Choroid plexus epithelial cell (primary cell): ENCODE data around the gene RFC5.

Experiments
- DNase-seq: peaks from one replicate; pipeline ENCODE4 v3.0.0-alpha.2; 2010; ENCODE audit warnings: low read depth
- H3K4me3 ChIP-seq: 2 replicates; pipeline ENCODE4 v1.5.1; 2011; ENCODE audit warnings: low read depth, mild to moderate bottlenecking, control low read depth, low read length, moderate library complexity
- TF ChIP-seq, protein P1 (sequence below): conservative IDR thresholded peaks from 2 replicates; pipeline ENCODE4 v1.5.1; 2011; ENCODE audit warnings: low read depth, mild to moderate bottlenecking, control low read depth, inconsistent platforms, low read length, moderate library complexity

The RFC5 gene

DNA sequence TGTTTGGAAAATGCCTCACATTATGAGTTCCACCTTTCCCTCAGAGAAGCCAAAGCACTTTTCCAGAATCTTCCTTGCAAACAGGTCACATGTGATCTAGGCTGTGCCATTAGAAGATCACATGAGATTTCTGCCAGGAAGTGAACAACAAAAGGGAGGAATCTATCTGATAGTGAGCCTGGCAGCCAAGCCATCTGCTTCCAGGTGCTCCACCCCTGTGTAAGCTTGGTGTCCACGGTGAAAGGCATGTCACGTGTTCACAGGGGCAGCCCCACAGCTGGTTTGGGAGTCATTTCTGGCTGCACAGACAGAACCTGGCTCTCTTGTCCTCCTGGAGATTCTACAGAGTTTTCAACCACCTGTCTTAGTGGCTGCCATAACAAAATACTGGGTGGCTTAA, 44.2 kb upstream of the RFC5 start:
- H3K4me3 ChIP-seq, result no peak overlapping the region
- TF ChIP-seq, protein P1, sequence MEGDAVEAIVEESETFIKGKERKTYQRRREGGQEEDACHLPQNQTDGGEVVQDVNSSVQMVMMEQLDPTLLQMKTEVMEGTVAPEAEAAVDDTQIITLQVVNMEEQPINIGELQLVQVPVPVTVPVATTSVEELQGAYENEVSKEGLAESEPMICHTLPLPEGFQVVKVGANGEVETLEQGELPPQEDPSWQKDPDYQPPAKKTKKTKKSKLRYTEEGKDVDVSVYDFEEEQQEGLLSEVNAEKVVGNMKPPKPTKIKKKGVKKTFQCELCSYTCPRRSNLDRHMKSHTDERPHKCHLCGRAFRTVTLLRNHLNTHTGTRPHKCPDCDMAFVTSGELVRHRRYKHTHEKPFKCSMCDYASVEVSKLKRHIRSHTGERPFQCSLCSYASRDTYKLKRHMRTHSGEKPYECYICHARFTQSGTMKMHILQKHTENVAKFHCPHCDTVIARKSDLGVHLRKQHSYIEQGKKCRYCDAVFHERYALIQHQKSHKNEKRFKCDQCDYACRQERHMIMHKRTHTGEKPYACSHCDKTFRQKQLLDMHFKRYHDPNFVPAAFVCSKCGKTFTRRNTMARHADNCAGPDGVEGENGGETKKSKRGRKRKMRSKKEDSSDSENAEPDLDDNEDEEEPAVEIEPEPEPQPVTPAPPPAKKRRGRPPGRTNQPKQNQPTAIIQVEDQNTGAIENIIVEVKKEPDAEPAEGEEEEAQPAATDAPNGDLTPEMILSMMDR, result no peak
- DNase-seq, result no peak

DNA sequence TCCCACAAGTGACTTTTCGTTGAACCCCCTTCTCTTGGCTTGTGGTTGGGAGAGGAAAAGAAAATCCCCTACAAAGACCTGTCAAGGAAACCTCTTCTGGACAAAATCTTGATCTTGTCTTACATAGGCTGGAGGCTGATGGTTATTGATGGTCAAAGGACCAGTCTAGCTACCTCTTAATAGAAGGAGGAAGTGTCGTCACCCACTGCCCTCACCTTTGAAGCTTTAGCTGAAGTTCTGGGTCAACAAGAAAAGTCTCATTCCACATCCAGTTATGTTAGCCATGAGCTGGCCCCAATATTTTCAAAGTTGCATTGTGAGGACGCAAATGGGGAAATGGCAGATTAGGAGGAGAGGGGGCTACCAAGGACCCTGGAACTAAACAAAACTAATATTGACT, 41.5 kb upstream of the RFC5 start:
- DNase-seq, result no peak
- H3K4me3 ChIP-seq, result no peak overlapping the region
- TF ChIP-seq, protein P1, result no peak

DNA sequence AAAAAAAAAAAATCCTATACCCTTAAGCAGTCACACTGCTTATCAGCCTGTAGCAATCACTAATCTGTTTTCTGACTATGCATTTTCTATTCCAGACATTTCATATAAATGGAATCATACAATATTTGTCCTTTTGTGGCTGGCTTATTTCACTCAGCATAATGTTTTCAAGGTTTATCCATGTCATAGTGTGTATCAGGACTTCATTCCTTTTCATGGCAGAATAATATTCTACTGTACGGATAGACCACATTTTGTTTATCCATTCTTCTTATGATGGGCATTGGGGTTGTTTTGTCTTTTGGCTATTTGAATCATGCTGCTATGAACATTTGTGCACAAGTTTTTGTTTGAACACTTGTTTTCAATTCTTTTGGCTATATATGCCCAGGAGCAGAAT, 39.1 kb upstream of the RFC5 start:
- DNase-seq, result no peak
- no peak overlapping the region for H3K4me3 ChIP-seq
- TF ChIP-seq, protein P1, result no peak

DNA sequence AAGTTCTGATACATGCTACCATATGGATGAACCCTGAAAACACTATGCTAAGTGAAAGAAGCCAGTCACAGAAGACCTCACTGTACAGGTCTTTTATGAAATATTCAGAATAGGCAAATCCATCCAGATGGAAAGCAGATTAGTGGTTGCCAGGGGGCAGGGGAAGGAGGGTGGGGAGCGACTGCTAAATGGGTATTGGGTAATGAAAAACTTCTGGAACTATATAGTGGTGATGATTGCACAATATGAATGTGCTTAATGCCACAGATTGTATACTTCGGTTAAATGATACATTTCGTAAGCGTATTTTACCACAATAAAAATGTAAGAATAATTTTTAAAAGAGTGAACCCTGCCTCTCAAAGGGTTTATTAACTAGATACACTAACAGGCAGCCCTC, 35.9 kb upstream of the RFC5 start:
- no peak overlapping the region for H3K4me3 ChIP-seq
- no peak for DNase-seq
- TF ChIP-seq, protein P1, result no peak

DNA sequence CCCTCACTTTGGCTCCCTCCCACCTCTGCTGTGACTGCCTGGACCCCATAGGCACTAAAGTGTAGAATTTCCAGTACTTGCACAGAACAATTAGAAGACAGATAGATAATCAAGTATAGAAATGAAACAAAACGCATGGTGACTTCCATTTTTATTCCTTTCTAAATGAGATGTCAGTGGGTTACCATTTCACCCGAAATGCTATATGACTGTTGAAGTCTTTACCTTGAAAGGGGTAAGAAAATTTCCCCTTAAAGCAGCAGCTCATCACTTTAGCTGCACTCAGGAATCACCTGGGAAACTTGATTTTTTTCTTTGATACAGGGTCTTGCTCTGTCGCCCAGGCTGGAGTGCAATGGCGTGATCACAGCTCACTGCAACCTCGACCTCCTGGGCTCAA, 35.2 kb upstream of the RFC5 start:
- TF ChIP-seq, protein P1, result no peak
- H3K4me3 ChIP-seq, result no peak overlapping the region
- DNase-seq, result no peak

DNA sequence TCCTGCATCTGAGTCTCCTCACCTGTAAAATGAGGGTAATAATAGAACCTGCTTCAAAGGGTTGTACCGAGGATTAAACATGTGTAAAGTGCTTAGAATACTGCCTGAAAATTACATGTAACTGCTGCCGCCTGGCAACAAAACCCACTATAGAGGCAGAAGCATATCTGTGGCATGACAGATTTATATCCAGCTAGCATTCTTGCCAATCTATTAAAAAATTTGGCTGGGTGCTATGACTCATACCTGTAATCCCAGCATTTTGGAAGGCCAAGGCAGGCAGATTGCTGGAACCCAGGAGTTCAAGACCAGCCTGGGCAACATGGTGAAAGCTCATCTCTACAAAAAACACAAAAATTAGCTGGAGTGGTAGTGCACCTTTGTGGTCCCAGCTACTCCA, 31.3 kb upstream of the RFC5 start:
- TF ChIP-seq, protein P1, result no peak
- no peak overlapping the region for H3K4me3 ChIP-seq
- no peak for DNase-seq

DNA sequence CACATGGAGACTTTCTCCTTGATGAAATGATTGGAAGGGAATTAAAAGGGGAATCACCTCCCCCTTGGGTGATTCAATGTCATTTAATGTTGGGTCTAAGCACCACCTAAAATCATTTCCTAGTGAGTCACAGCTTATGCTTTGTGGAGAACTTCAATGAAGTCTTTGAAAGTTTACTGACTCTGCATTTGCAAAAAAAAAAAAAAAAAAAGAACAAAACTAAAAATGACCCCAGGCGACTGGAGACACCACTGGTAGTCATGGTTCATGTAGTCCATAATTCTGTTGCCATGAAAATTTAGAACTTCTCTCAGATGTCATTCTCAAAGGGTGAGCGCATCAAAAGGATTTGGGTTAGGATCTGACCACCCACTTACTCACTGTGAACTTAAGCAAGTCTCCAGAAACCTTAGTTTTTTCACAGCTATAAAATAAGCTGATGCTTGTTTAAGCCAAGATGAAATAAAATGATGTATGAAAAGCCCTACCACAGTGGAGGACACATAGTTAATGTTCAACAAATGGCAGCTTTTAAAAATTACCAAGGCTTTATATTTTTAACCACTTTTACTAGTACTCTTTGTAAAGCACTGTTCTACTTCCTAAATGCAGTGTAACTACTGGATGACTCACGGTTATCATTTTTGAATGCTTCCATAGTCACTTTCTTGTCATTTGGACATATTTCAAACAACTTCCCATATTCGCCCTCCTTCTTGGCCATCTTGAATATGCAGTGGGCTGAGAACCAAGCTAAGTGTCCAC, 29.6 kb upstream of the RFC5 start:
- DNase-seq, result no peak
- TF ChIP-seq, protein P1, result no peak
- H3K4me3 ChIP-seq, result no peak overlapping the region
